Measurements from ENCODE around the gene NOL12.
"Not testable (repeated sequence)": the region's sequence is repeated elsewhere in the genome, so short reads cannot be mapped to it uniquely, and the experiment has no call there.

NOL12 gene

GRCh38 chr22:37717235-37717634 lies 31.1 kb downstream of the NOL12 start:
- DNase-seq = not testable (repeated sequence)

GRCh38 chr22:37717746-37718305 lies 31.7 kb downstream of the NOL12 start:
- DNase-seq = not testable (repeated sequence)

GRCh38 chr22:37725551-37726240 lies 39.6 kb downstream of the NOL12 start:
- peak; percentile 28 for DNase-seq

- peak; percentile 16 for DNase-seq
These were observed 40.2 kb downstream of the NOL12 start for GRCh38 chr22:37726241-37726887.

GRCh38 chr22:37728620-37729019 lies 42.5 kb downstream of the NOL12 start:
- DNase-seq = no peak

- no peak for DNase-seq
These were observed 45.8 kb downstream of the NOL12 start for GRCh38 chr22:37731804-37732471.

- DNase-seq = no peak
These were observed 46.8 kb downstream of the NOL12 start for GRCh38 chr22:37732699-37733607.

GRCh38 chr22:37733625-37734401 lies 47.7 kb downstream of the NOL12 start:
- DNase-seq = no peak

- no peak for DNase-seq
These were observed 48.2 kb downstream of the NOL12 start for GRCh38 chr22:37734402-37734700.

GRCh38 chr22:37734964-37735451 lies 48.9 kb downstream of the NOL12 start:
- peak; percentile 59 for DNase-seq

GRCh38 chr22:37739035-37739434 lies 52.9 kb downstream of the NOL12 start:
- DNase-seq = peak; percentile 82

- no peak for DNase-seq
These were observed 53.5 kb downstream of the NOL12 start for GRCh38 chr22:37739611-37740049.

- peak; percentile 43 for DNase-seq
These were observed 54.5 kb downstream of the NOL12 start for GRCh38 chr22:37740455-37741311.

GRCh38 chr22:37741312-37741795 lies 55.2 kb downstream of the NOL12 start:
- DNase-seq = peak; percentile 95

- DNase-seq = no peak
These were observed 56.4 kb downstream of the NOL12 start for GRCh38 chr22:37742376-37743171.

All from left hindlimb (tissue), 1 donor.